ENCODE data around the gene PCP4.

Gene PCP4

GRCh38 chr21:39867198-39867650 is at the start of gene PCP4:
PCP4 (plus strand) TSS chr21:39867438; CDS start chr21:39867502, 64 bp downstream.
- DNase-seq: peak; percentile 9

DNA sequence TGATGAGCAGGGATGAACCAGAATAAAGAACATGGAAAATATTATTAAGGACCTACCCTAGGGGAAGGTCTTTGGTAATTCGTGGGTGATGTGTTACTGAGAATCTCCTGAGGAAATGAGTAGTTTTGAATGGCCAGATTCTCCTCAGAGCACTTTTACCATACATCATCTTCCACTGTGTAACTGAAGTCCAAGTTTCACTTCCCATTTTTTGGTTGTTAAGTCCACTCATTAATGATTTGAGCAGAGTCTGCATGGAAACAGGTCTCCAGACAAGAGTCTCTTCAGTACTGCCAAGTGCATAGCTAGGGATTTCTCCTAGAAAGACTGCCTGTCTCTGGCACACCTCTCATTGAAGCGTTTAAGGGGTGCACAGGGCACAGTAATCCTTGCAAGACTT is 48.7 kb upstream of the PCP4 start:
- no peak for DNase-seq

DNA sequence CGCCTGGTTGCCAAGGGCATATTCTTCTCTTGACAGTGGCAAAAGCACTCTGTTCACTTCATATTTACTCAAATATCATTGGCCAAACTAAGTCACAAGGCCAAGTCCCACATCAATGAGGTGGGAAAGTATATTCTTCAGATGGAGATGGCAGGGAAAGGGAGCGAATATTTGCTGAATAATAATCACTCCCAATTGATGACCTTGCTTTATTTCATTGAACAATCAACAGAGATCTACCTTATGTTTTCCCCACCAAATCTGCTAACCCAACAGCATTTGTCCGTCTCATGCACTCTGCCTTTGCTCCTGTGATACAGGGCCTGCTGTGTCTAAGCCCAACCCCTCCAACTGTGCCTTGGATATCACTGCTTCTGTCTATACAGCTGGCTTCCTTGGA is 45.2 kb upstream of the PCP4 start:
- no peak for DNase-seq

DNA sequence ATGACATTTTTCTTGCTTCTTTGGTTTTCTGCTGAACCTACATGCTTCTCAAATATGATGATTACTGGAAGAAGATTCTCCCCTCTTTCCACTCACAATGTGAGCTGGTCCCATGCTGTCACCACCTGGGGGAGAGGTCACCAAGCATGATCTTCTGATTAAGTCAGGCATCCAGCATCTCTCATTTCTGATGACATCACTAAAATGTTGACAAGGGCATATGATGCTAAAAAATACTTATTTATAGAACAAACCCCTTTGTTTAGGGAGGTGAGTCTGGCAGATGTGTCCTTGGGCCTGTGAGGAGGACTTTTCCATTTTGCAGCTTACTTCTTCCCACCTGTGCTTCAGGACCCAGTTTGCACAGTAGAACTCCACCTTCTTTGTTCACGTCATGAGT is 42.0 kb upstream of the PCP4 start:
- DNase-seq: no peak

DNA sequence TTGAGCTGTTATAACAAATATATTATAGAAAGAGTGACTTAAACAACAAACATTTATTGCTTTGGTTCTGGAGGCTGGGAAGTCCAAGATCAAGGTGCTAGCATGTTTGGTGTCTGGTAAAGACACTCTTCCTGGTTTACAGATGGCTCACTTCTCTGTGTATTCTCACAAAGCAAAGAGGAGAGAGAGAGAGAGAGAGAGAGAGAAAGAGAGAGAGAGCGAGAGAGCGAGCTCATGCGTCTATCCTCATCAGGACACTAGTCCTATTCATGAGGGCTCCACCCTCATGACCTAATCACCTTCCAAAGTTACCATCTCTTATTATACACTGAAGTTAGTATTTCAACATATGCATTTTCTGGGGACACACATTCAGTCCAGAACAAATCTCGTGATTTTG is 32.7 kb upstream of the PCP4 start:
- DNase-seq: no peak

DNA sequence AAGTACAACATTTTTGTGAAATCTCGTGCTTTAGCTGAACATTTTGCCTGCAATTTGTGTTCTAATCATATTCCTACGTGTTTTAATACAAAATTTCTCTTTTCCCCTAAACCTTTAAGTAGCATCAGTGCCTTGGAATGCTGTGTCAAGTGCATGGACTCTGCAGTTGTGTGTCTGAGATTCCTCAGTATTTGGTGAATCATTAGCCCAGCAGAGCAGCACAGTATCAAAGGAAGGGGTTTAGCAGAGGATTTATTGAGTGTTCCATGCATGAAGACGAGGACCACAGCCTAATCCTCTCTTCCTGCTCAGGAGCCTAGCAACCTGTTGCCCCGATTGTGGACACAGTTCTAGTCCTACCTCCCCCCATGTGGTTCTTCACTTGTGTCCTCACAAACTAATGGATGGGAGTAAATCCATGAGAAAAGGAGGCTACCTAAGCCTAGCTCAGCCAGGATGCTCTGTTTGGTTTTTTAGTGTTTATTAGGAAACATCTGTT is 29.3 kb upstream of the PCP4 start:
- DNase-seq: no peak

DNA sequence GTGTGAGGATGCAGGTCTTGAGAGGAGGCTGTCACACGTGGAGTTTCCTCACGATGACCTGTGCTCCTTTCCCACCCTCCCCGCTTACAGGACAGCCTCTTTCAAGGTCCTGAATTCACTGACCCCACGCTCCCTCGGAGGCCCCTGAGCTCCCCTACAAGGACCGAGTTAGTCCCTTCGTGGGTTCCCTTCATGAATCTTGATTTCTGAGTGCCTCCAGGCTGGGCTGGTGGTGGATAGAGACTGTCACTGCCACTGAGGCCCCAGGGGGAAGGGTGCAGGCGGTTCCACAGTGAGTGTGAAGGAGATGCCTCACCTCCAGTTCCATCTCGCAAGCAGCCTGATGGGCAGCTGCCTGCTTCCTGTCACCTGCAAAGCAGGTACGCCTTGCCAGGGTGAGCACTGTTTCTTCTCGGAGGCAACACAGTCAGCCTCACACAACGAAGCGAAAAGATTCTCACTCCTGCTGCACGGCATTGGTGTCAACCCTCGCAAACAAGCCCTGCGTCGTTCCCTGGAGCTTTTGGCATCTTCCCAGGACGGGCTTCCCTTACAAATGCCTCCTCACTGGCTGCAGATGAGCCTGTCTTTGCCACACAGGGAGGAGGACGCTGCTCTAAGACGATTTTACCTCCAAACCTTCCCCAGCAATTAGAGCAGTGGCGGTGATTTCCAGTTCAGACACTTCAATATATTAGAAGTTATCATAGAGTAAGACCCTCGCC is 26.7 kb upstream of the PCP4 start:
- DNase-seq: no peak

GRCh38 chr21:39842741-39843459 is 24.3 kb upstream of the PCP4 start:
- no peak for DNase-seq

DNA sequence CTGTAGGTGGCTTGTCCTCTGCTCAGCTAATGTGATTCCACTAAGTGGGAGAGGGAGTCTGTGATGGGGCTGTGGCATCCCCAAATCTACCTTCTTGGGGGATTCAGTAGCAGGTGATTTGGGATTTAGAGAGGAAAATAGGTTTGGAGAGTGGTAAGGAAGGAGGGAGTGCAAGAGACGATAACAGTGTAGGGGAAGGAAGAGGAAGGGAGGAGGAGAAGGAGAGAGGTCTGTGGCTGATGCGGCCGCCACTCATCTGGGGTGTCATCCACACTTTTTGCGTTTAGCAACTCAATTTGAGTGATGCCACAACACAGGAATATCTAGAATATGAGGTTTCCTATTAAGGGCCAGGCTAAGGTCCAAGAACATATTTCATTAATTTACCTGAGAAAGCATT is 23.8 kb upstream of the PCP4 start:
- DNase-seq: no peak

DNA sequence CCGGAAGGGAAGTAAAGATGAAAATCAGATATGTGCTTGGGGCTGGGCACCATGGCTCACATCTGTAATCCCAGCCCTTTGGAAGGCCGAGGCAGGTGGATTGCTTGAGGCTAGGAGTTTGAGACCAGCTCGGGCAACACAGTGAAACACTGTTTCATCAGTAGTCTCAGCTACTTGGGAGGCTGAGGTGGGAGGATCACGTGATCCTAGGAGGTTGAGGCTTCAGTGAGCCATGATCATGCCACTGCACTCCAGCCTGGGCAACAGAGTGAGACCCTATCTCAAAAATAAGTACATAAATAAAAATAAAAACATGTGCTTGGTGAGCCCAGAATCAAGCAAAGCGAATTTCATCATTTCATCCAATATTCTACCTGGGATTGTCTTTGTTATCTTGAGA is 23.3 kb upstream of the PCP4 start:
- DNase-seq: no peak

GRCh38 chr21:39845571-39846130 is 21.6 kb upstream of the PCP4 start:
- no peak for DNase-seq

DNA sequence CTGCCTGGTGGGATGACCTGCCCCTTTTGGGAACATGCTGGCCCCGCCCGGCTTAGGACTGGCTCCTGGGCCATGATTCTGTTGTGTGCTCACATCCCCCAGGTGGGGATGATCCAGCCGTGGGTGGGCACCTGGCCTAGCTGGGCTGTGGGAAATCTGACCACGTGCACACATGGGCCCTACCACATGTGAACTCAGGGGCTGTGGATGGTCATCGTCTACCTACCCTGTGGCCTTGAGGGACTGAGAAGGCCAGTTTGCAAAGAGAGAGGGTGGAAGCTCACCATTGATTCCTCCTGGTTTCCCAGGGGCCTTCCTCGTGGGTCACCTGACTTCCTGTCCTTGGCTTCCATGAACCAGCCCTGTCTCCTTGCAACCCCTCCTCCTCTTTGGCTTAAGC is 19.4 kb upstream of the PCP4 start:
- no peak for DNase-seq

- no peak for DNase-seq
Observed at GRCh38 chr21:39849014-39849655, 18.1 kb upstream of the PCP4 start.

GRCh38 chr21:39850333-39850732 is 16.9 kb upstream of the PCP4 start:
- DNase-seq: no peak

DNA sequence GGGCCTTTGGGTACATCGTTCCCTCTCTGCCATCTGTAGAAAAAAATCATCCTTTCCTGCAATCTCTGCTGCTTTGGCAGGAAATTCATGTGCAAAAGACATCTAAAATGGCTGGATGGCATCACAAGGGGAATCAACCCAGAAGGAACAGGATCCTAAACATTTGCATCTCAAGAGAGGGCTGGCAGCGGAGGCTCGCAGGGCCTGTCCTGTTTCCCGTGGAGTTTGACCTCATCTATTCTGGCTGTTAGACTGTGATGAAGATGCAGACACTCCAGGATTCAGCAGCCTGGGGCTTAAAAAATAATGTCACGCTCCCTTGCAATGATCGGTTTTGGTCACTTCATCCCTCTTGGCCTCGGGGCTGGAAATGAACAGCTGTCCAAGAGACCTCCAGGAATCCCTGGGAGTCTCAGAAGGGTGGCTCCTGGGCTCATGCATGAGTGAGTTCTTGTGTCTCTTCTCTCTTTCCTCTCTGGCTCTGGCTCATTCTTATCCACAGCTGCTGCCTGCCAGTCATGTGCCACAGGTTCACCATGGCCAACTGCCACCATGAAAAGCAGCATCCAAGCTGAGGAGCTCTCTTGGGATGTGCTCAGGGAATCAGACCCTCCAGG is 16.1 kb upstream of the PCP4 start:
- DNase-seq: no peak

- DNase-seq: no peak
Observed at GRCh38 chr21:39852021-39852721, 15.1 kb upstream of the PCP4 start.

DNA sequence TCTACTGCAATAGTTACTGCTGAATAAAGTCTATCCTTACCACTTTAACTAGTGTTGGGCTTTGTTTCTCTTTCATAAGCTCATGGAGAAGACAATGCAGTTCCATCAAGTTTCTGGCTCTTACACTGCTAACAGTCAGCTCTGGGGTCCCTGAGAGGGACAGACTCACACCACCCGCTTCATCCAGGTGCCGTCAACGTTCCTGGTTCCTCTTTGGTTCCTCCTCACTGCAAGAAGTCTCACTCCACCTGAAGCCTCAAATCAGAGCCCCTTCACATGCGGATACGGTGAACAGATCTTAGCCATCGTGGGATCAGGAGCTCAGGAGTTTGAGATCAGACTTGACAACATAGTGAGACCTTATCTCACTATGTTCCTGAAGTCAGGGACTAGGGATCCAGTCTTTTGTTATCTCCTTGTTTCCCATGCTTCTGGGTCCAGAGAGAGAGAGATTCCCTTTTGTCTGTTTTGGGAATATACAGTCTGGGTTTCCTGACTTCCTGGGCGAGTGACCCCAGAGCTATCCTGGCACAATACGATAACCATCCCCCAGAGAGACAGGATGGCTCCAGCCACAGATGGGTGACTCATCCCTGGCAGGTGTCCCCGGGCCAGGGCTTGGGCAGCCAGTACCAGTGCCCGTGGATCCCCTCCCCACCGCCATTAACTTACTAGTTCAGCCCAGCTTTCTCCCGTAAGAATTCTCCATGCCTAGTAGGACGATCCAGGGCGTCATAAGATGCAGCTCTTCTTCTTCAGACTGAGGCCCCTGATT is 14.3 kb upstream of the PCP4 start:
- DNase-seq: no peak

GRCh38 chr21:39854572-39854971 is 12.7 kb upstream of the PCP4 start:
- no peak for DNase-seq

- no peak for DNase-seq
Observed at GRCh38 chr21:39855595-39855994, 11.6 kb upstream of the PCP4 start.

GRCh38 chr21:39860600-39860999 is 6.6 kb upstream of the PCP4 start:
- no peak for DNase-seq

- no peak for DNase-seq
Observed at GRCh38 chr21:39863111-39863510, 4.1 kb upstream of the PCP4 start.

GRCh38 chr21:39866093-39866492 is 1.1 kb upstream of the PCP4 start:
- DNase-seq: no peak

Measured in inflammatory macrophage treated with lipopolysaccharide for 4 hours (primary cell).